GM19328 (cell line): ENCODE data around the gene TET2.

Source experiments
- ATAC-seq: cut with Tn5 transposase; IDR thresholded peaks from one replicate; pipeline ENCODE4 v1.9.1; 2021; ENCODE audit warnings: mild to moderate bottlenecking, moderate library complexity; ENCODE audit not compliant: unreplicated experiment

Gene TET2

GRCh38 chr4:105140684-105141490, 5.8 kb upstream of the TET2 start:
- no peak for ATAC-seq

- ATAC-seq, result no peak
Measured at GRCh38 chr4:105145156-105145902, 1.3 kb upstream of the TET2 start.

GRCh38 chr4:105145903-105146275, 787 bp upstream of the TET2 start:
- ATAC-seq, result peak; percentile 11

GRCh38 chr4:105147016-105147552, 408 bp downstream of the TET2 start:
- ATAC-seq, result peak; percentile 5

GRCh38 chr4:105147553-105148161, 981 bp downstream of the TET2 start:
- no peak for ATAC-seq

- no peak for ATAC-seq
Measured at GRCh38 chr4:105148356-105148755, 1.7 kb downstream of the TET2 start.

- ATAC-seq, result no peak
Measured at GRCh38 chr4:105148776-105149175, 2.1 kb downstream of the TET2 start.

- ATAC-seq, result no peak
Measured at GRCh38 chr4:105149771-105150170, 3.1 kb downstream of the TET2 start.

- no peak for ATAC-seq
Measured at GRCh38 chr4:105150503-105150902, 3.8 kb downstream of the TET2 start.

GRCh38 chr4:105153749-105154148, 7.1 kb downstream of the TET2 start:
- no peak for ATAC-seq

GRCh38 chr4:105154576-105154975, 7.9 kb downstream of the TET2 start:
- no peak for ATAC-seq

- ATAC-seq, result no peak
Measured at GRCh38 chr4:105155426-105155825, 8.8 kb downstream of the TET2 start.

GRCh38 chr4:105158837-105159236, 12.2 kb downstream of the TET2 start:
- no peak for ATAC-seq

GRCh38 chr4:105162123-105162796, 15.6 kb downstream of the TET2 start:
- no peak for ATAC-seq

- no peak for ATAC-seq
Measured at GRCh38 chr4:105164548-105164947, 17.9 kb downstream of the TET2 start.

GRCh38 chr4:105166066-105166465, 19.4 kb downstream of the TET2 start:
- ATAC-seq, result no peak

GRCh38 chr4:105170711-105171110, 24.0 kb downstream of the TET2 start:
- ATAC-seq, result no peak

GRCh38 chr4:105171912-105172311, 25.2 kb downstream of the TET2 start:
- no peak for ATAC-seq

- ATAC-seq, result no peak
Measured at GRCh38 chr4:105174098-105174497, 27.4 kb downstream of the TET2 start.

GRCh38 chr4:105179539-105180401, 33.1 kb downstream of the TET2 start:
- ATAC-seq, result no peak
